Vagina (tissue), 2 donors: ENCODE measurements around the gene KCNE4. TPM values are rescaled to one million over a fixed set of nuclear protein-coding genes. Genes with fewer than 3 reads are reported as not detected.

Source experiments
- DNase-seq, 2 donors: peaks; one replicate each; pipeline ENCODE4 v3.0.0-alpha.2; 2017; ENCODE audit errors: extremely low spot score in 2 of 2
- H3K27ac ChIP-seq: fragments of 200-600 bp; sonication (generic); one replicate; pipeline ENCODE4 v1.5.1; 2019
- H3K27me3 ChIP-seq: fragments of 200-600 bp; sonication (generic); one replicate; pipeline ENCODE4 v1.5.1; 2019
- H3K36me3 ChIP-seq, 2 donors: fragments of 200-600 bp; sonication (generic); one replicate each; pipeline ENCODE4 v1.5.1; 2017 to 2019
- H3K4me1 ChIP-seq: fragments of 200-600 bp; sonication (generic); one replicate; pipeline ENCODE4 v1.5.1; 2019
- H3K4me3 ChIP-seq, 2 donors: fragments of 200-600 bp; sonication (generic); 1 replicate in 1 of 2; 2 replicates in 1 of 2; pipeline ENCODE4 v1.5.1; 2016 to 2019
- H3K9me3 ChIP-seq: fragments of 200-600 bp; sonication (generic); one replicate; pipeline ENCODE4 v1.5.1; 2019
- CTCF ChIP-seq, 3 experiments: fragments of 450-650 bp in 2 of 3; fragments of 200-600 bp in 1 of 3; sonication (generic) in 1 of 3; IDR thresholded peaks; one replicate each; pipeline ENCODE4 v1.5.1; 2017 to 2019; ENCODE audit warnings: antibody characterized with exemption in 3 of 3, mild to moderate bottlenecking in 2 of 3, moderate library complexity in 2 of 3
- POLR2A ChIP-seq, 2 donors: fragments of 450-650 bp; IDR thresholded peaks; one replicate each; pipeline ENCODE4 v1.6.1; 2017; ENCODE audit warnings: antibody characterized with exemption in 2 of 2, mild to moderate bottlenecking in 2 of 2, moderate library complexity in 2 of 2
- POLR2AphosphoS5 ChIP-seq, 2 donors: sonication (generic); formaldehyde crosslinking; IDR thresholded peaks; one replicate each; pipeline ENCODE4 v1.9.0; 2017; ENCODE audit warnings: antibody characterized with exemption in 2 of 2, mild to moderate bottlenecking in 2 of 2, low read depth in 1 of 2; ENCODE audit not compliant: insufficient read depth in 1 of 2
- intact Hi-C: fragments of 100-400 bp; cut with DNase I; formaldehyde crosslinking; loops from one replicate; pipeline ENCODE4 v1.15.1; 2023
- total RNA-seq: library from RNA; depleted of rRNA; stranded (reverse); fragments of >200 nt; gene quantifications from one replicate; pipeline ENCODE4 v1.2.3, GENCODE V29; 2016

The KCNE4 gene
- total RNA-seq, 1 donor from 2014 or later = 4.9 TPM

GRCh38 chr2:223048519-223048918, 3.5 kb upstream of the KCNE4 start:
- H3K27ac ChIP-seq = no peak overlapping the region

GRCh38 chr2:223049356-223049755, 2.6 kb upstream of the KCNE4 start:
- Histone ChIP-seq H3K36me3 (no peaks in the 10 kb centered on the region), H3K4me1 (peaks cover 11% of the 10 kb centered on the region), H3K27ac (no peak overlapping the region), H3K9me3 (no peaks in the 10 kb centered on the region), H3K4me3 (no peak overlapping the region), H3K27me3 (no peaks in the 10 kb centered on the region)
- intact Hi-C loops = no loop called here
- no peak for DNase-seq
- TF ChIP-seq POLR2A (IDR thresholded peaks at IDR 0.05) (no peak), POLR2AphosphoS5 (IDR thresholded peaks at IDR 0.05; ENCODE audit: insufficient read depth in 1 of 2, low read depth in 1 of 2) (no peak), CTCF (IDR thresholded peaks at IDR 0.05) (no peak)

More at GRCh38 chr2:223048519-223048918, 3.5 kb upstream of the KCNE4 start:
- H3K9me3 ChIP-seq = no peaks in the 10 kb centered on the region
- H3K4me1 ChIP-seq = peaks cover 3% of the 10 kb centered on the region
- DNase-seq = no peak
- no peaks in the 10 kb centered on the region for H3K27me3 ChIP-seq
- TF ChIP-seq POLR2A (IDR thresholded peaks at IDR 0.05) (no peak), POLR2AphosphoS5 (IDR thresholded peaks at IDR 0.05; ENCODE audit: insufficient read depth in 1 of 2, low read depth in 1 of 2) (no peak), CTCF (IDR thresholded peaks at IDR 0.05) (no peak)
- H3K36me3 ChIP-seq = no peaks in the 10 kb centered on the region
- no peak overlapping the region for H3K4me3 ChIP-seq
- intact Hi-C loops = no loop called here

GRCh38 chr2:223050188-223050587, 1.8 kb upstream of the KCNE4 start:
- H3K27ac ChIP-seq = no peak overlapping the region
- H3K36me3 ChIP-seq = no peaks in the 10 kb centered on the region
- TF ChIP-seq POLR2AphosphoS5 (IDR thresholded peaks at IDR 0.05; ENCODE audit: insufficient read depth in 1 of 2, low read depth in 1 of 2) (no peak), POLR2A (IDR thresholded peaks at IDR 0.05) (no peak), CTCF (IDR thresholded peaks at IDR 0.05) (no peak)
- no peaks in the 10 kb centered on the region for H3K27me3 ChIP-seq
- intact Hi-C loops = loop anchor here (5.0 kb wide), 1 partner anchor 58 kb away; no protein-coding TSS in a partner anchor
- H3K4me1 ChIP-seq = peaks cover 20% of the 10 kb centered on the region
- H3K4me3 ChIP-seq = no peak overlapping the region
- H3K9me3 ChIP-seq = no peaks in the 10 kb centered on the region
- no peak for DNase-seq

- intact Hi-C loops = loop anchor here (5.0 kb wide), 1 partner anchor 59 kb away; no protein-coding TSS in a partner anchor
These were observed 988 bp upstream of the KCNE4 start for GRCh38 chr2:223050900-223051504.

More at GRCh38 chr2:223050900-223051504, 988 bp upstream of the KCNE4 start:
- H3K27me3 ChIP-seq = no peaks in the 10 kb centered on the region
- no peaks in the 10 kb centered on the region for H3K9me3 ChIP-seq
- H3K36me3 ChIP-seq = no peaks in the 10 kb centered on the region
- no peak for DNase-seq
- H3K4me1 ChIP-seq = peaks cover 26% of the 10 kb centered on the region
- peak overlapping the region; percentile 87 for H3K27ac ChIP-seq
- TF ChIP-seq CTCF (IDR thresholded peaks at IDR 0.05) (no peak), POLR2A (IDR thresholded peaks at IDR 0.05) (no peak), POLR2AphosphoS5 (IDR thresholded peaks at IDR 0.05; ENCODE audit: insufficient read depth in 1 of 2, low read depth in 1 of 2) (no peak)
- H3K4me3 ChIP-seq = peak overlapping the region in 1 of 2 donors; percentile 45
